Activated B cell treated with CpG ODN at 0.5 μM for 24 hours (primary cell): Measurements from ENCODE around the gene ATP8A2. TPM values are rescaled to one million over a fixed set of nuclear protein-coding genes. Genes with fewer than 3 reads are reported as not detected.

Experiments used
- ATAC-seq: fragments of 200-7000 bp; cut with Tn5 transposase; one replicate; pipeline ENCODE4 v1.10.0; 2021; ENCODE audit warnings: low read depth, mild to moderate bottlenecking, moderate library complexity
- CTCF ChIA-PET: fragments of 350-600 bp; sonication (Branson Sonifier 250); formaldehyde crosslinking; loops from one replicate; lab custom pipeline; 2021; ENCODE audit warnings: antibody characterized with exemption; lab: Charles Lee
- POLR2A ChIA-PET: fragments of 350-600 bp; sonication (Branson Sonifier 250); formaldehyde crosslinking; loops from one replicate; lab custom pipeline; 2021; ENCODE audit warnings: antibody characterized with exemption; lab: Charles Lee
- DNase-seq: peaks from one replicate; pipeline ENCODE4 v3.0.0; 2022
- H3K27ac Mint-ChIP-seq: one replicate; pipeline ENCODE4 v1.8.0; 2020; ENCODE audit warnings: mixed read lengths
- H3K27me3 Mint-ChIP-seq: one replicate; pipeline ENCODE4 v1.8.0; 2021; ENCODE audit warnings: mixed read lengths
- H3K36me3 Mint-ChIP-seq: one replicate; pipeline ENCODE4 v1.8.0; 2021; ENCODE audit warnings: low read depth, mixed read lengths
- H3K4me1 Mint-ChIP-seq: one replicate; pipeline ENCODE4 v1.8.0; 2021; ENCODE audit warnings: mixed read lengths
- H3K4me3 Mint-ChIP-seq: one replicate; pipeline ENCODE4 v1.8.0; 2020; ENCODE audit warnings: mild to moderate bottlenecking, mixed read lengths
- H3K9me3 Mint-ChIP-seq: one replicate; pipeline ENCODE4 v1.8.0; 2020; ENCODE audit warnings: mixed read lengths
- intact Hi-C: fragments of 100-400 bp; cut with micrococcal nuclease; formaldehyde crosslinking; loops from one replicate; pipeline ENCODE4 v1.15.1; 2024
- total RNA-seq: library from RNA; stranded (reverse); gene quantifications from 2 replicates; pipeline ENCODE4 v1.2.3, GENCODE V29; 2022
- TF ChIP-seq, protein P1 (sequence below): fragments of 200-600 bp; IDR thresholded peaks from one replicate; pipeline ENCODE4 v1.8.0; 2022; ENCODE audit warnings: antibody characterized with exemption, mild to moderate bottlenecking

Gene ATP8A2
- total RNA-seq, 1 donor from 2014 or later: not detected

DNA sequence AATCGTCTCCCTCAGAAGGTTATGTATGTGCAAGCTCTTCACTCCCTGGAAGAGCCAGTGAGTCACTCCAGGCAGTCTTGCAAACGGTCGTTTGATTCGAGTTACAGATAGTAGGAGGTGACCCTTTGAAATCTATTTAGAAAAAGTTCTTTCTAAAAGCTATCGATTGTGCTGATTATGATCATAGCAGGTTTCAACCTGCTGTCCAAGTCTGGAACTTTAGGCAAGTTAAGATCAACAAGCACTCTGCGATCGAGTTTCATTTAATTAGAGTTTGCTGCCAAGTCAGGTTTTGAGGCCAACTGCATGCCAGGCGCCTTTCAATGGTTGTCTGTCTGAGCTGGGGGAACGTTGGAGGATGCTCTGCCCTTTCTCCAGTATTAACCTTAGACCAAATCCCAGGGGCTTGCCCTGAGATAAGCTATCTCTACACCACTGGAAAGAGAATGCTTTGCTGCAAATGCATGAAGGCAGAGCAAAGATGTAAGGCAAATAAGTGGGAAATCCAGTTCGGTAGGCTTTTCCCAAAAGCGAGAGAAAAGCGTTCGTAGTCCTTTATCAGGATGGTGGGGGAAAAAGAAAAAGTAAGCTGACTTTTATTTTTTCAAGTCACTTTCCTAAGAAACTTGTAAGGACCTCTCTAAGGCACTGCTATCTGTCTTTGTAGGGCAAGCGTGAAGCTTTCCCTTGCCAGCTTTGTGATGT, 287.5 kb downstream of the ATP8A2 start:
- H3K27me3 Mint-ChIP-seq: no peaks in the 10 kb centered on the region
- ATAC-seq (no peak), DNase-seq (no peak)
- H3K4me3 Mint-ChIP-seq: no peak overlapping the region
- no peak overlapping the region for H3K27ac Mint-ChIP-seq
- intact Hi-C loops: no loop called here
- ChIA-PET CTCF (no interaction called here), POLR2A (no interaction called here)
- no peaks in the 10 kb centered on the region for H3K36me3 Mint-ChIP-seq
- H3K4me1 Mint-ChIP-seq: no peaks in the 10 kb centered on the region
- TF ChIP-seq, protein P1, sequence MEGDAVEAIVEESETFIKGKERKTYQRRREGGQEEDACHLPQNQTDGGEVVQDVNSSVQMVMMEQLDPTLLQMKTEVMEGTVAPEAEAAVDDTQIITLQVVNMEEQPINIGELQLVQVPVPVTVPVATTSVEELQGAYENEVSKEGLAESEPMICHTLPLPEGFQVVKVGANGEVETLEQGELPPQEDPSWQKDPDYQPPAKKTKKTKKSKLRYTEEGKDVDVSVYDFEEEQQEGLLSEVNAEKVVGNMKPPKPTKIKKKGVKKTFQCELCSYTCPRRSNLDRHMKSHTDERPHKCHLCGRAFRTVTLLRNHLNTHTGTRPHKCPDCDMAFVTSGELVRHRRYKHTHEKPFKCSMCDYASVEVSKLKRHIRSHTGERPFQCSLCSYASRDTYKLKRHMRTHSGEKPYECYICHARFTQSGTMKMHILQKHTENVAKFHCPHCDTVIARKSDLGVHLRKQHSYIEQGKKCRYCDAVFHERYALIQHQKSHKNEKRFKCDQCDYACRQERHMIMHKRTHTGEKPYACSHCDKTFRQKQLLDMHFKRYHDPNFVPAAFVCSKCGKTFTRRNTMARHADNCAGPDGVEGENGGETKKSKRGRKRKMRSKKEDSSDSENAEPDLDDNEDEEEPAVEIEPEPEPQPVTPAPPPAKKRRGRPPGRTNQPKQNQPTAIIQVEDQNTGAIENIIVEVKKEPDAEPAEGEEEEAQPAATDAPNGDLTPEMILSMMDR: no peak
- H3K9me3 Mint-ChIP-seq: no peaks in the 10 kb centered on the region

DNA sequence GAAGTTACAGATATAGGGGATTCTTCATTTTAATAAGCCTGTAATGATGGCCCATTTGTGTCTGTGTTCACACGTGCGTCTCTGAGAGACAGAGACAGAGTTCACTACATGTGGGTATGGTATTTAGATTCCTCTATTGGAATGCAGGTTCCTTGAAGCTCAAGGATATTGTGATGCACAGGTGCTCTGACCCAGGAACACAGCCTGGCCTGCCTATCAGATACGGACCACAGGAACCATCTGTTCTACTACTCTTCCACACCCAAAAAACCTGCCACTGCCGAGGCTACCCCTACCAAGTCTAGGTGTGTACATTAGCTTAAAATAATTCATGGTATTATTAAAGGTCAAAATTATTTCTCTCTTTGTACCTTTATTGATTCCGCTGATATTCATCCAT, 289.2 kb downstream of the ATP8A2 start:
- DNase-seq (no peak), ATAC-seq (no peak)
- Mint-ChIP-seq H3K9me3 (no peaks in the 10 kb centered on the region), H3K36me3 (no peaks in the 10 kb centered on the region), H3K4me1 (no peaks in the 10 kb centered on the region), H3K27me3 (no peaks in the 10 kb centered on the region), H3K4me3 (no peak overlapping the region), H3K27ac (no peak overlapping the region)
- CTCF ChIA-PET: no interaction called here
- TF ChIP-seq, protein P1: no peak
- POLR2A ChIA-PET: no interaction called here
- intact Hi-C loops: no loop called here

DNA sequence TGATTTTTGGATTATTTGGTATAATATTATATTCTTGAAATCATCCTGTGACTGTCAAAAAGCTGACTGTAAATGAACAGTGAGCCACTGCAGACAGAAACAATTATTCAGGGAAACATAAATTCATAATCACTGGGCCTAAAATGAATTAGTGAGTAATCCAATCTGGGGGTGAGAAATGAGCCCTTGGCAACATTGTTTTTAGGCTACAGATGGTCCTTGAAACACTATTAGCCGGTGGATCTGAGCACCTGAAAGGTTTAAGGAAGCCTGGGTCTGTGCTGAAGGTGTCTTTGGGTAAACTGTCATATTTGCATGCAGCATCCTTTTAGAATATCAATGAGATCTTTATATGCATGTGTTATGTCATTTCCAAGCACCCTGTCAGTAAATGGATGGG, 290.7 kb downstream of the ATP8A2 start:
- ATAC-seq: no peak
- intact Hi-C loops: no loop called here
- POLR2A ChIA-PET: no interaction called here
- TF ChIP-seq, protein P1: no peak
- H3K36me3 Mint-ChIP-seq: no peaks in the 10 kb centered on the region
- CTCF ChIA-PET: interaction anchor here (1.5 kb wide), 1 partner anchor 1036 kb away, joined by 4 read pairs; no protein-coding TSS in a partner anchor
- no peak overlapping the region for H3K27ac Mint-ChIP-seq
- H3K9me3 Mint-ChIP-seq: no peaks in the 10 kb centered on the region
- no peak overlapping the region for H3K4me3 Mint-ChIP-seq
- DNase-seq: no peak
- no peaks in the 10 kb centered on the region for H3K4me1 Mint-ChIP-seq
- H3K27me3 Mint-ChIP-seq: no peaks in the 10 kb centered on the region

DNA sequence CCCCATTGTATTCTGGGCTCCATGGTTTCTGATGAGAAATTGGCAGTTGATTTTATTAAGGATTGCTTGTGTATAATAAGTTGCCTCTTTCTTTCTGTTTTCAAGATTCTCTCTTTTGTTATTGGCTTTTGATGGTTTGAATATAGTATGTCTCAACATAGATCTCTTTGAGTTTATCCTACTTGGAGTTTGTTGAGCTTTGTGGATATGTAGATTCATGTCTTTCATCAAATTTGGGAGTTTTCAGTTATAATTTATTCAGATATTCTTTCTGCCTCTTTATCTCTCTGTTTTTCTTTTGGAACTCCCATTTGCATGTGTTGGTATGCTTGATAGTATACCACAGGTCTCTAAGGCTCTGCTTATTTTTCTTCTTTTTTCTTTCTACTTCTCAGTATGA, 296.6 kb downstream of the ATP8A2 start:
- POLR2A ChIA-PET: no interaction called here
- CTCF ChIA-PET: no interaction called here
- TF ChIP-seq, protein P1: no peak
- peaks cover 14% of the 10 kb centered on the region for H3K9me3 Mint-ChIP-seq
- ATAC-seq: no peak
- no peaks in the 10 kb centered on the region for H3K27me3 Mint-ChIP-seq
- H3K4me1 Mint-ChIP-seq: no peaks in the 10 kb centered on the region
- H3K27ac Mint-ChIP-seq: no peak overlapping the region
- DNase-seq: no peak
- intact Hi-C loops: no loop called here
- no peak overlapping the region for H3K4me3 Mint-ChIP-seq
- peaks cover 3% of the 10 kb centered on the region for H3K36me3 Mint-ChIP-seq

DNA sequence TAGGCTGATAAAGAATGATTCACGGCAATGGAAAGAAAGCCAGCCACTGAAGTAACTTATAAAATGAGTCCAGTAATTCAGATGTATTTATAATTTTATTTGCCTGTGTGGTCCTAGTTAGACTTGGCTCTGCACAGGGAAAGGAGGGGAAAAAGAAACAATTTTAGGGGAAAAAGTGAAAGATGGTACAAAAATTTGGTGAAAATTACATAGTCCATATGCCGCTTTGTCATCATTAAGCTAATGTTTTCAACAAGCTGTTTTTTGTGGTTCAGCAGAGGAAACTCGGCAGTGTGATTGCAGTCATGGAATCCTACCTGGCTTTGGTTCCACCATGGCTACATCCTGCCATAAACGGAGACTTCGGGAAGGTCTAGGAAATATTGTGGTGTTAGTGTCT, 301.9 kb downstream of the ATP8A2 start:
- no peak overlapping the region for H3K4me3 Mint-ChIP-seq
- no peaks in the 10 kb centered on the region for H3K4me1 Mint-ChIP-seq
- CTCF ChIA-PET: no interaction called here
- no peaks in the 10 kb centered on the region for H3K27me3 Mint-ChIP-seq
- no peak for ATAC-seq
- no peak for DNase-seq
- H3K27ac Mint-ChIP-seq: no peak overlapping the region
- H3K36me3 Mint-ChIP-seq: peaks cover 3% of the 10 kb centered on the region
- TF ChIP-seq, protein P1: no peak
- POLR2A ChIA-PET: no interaction called here
- peaks cover 6% of the 10 kb centered on the region for H3K9me3 Mint-ChIP-seq
- intact Hi-C loops: no loop called here
